ENCODE measurements around the gene OR5M10. TPM values are rescaled to one million over a fixed set of nuclear protein-coding genes. Genes with fewer than 3 reads are reported as not detected.
"Not testable (repeated sequence)": the region's sequence is repeated elsewhere in the genome, so short reads cannot be mapped to it uniquely, and the experiment has no call there.

OR5M10 gene
- polyA plus RNA-seq (2013), result not detected

DNA sequence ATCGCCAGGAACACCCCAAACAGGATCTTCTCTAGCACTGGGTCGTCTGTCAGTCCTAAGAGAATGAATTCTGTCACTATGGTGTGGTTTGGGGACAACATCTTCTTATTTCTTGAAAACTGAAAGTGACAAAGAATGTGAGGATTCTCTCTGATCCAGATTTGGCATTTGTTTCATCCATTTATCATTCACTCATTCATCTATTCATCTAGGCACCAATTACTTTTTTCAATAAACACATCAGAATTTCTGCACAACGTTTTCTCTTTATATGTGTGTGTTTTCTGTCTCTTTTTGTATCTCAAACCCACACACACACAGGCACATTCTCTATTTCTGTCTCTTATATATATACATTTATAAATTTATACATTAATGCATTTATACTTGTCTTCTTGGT, at the start of gene OR5M10:
Gene OR5M10, minus strand, starts transcription at position 101 of the 400 bp plus-strand sequence. Its CDS starts 0 bp downstream, at position 101.
- 92% methylated on average over 2 of the region's 3 CpGs for WGBS (ENCODE audit: insufficient coverage)
- Histone ChIP-seq H3K4me3 (ENCODE audit: control insufficient read depth in 1 of 7, extremely low read depth in 1 of 7, insufficient read depth in 4 of 7, low read depth in 2 of 7, low read length in 6 of 7) (no peak within 1 kb of the TSS), H3K27me3 (replicated peaks in 2 of 5; ENCODE audit: control insufficient read depth in 4 of 5, insufficient read depth in 5 of 5, low read length in 4 of 5) (no peaks in the 10 kb centered on the region), H3K9me3 (ENCODE audit: control extremely low read depth in 1 of 5, control insufficient read depth in 4 of 5, insufficient read depth in 2 of 5, low read depth in 1 of 5, low read length in 4 of 5) (peaks cover 0 to 2% (median 0%) of the 10 kb centered on the region in 5 experiments), H3K36me3 (ENCODE audit: control insufficient read depth in 4 of 4, insufficient read depth in 4 of 4, low read length in 3 of 4) (no peaks in the 10 kb centered on the region), H3K4me1 (ENCODE audit: control extremely low read depth in 1 of 4, control insufficient read depth in 4 of 4, insufficient read depth in 4 of 4, low read length in 3 of 4) (no peaks in the 10 kb centered on the region), H3K27ac (ENCODE audit: insufficient read depth in 1 of 2, low read depth in 1 of 2, low read length in 2 of 2, poor library complexity in 1 of 2, severe bottlenecking in 2 of 2) (no peak within 1 kb of the TSS)
- ChIA-PET CTCF (no interaction called here), POLR2A (no interaction called here)
- no peak for DNase-seq

DNA sequence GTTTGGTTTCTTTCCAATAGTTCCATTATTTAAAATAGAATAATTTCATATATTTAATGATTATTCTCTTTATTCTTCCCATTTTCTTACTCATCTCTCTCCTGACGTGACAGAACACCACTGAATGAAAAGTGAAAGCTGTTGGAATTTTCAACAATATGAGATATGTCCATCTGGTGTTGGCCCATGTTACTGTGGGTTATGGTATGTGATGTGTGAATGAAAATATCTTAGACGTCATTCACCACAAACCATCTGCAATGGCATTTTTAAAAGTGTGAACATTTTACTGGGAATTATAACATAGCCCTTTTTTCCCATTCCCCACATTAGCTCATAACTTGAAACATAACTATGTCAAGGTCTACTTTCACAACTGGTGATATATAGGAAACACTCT, 48.4 kb upstream of the OR5M10 start:
- H3K4me1 ChIP-seq (ENCODE audit: control extremely low read depth in 1 of 4, control insufficient read depth in 4 of 4, insufficient read depth in 4 of 4, low read length in 3 of 4), result no peaks in the 10 kb centered on the region
- H3K36me3 ChIP-seq (ENCODE audit: control insufficient read depth in 4 of 4, insufficient read depth in 4 of 4, low read length in 3 of 4), result no peaks in the 10 kb centered on the region
- no peak overlapping the region for H3K4me3 ChIP-seq (ENCODE audit: control insufficient read depth in 1 of 7, extremely low read depth in 1 of 7, insufficient read depth in 4 of 7, low read depth in 2 of 7, low read length in 6 of 7)
- no CpG with 5 or more reads among the region's 2 CpGs for WGBS (ENCODE audit: insufficient coverage)
- POLR2A ChIA-PET, result no interaction called here
- H3K27ac ChIP-seq (ENCODE audit: insufficient read depth in 1 of 2, low read depth in 1 of 2, low read length in 2 of 2, poor library complexity in 1 of 2, severe bottlenecking in 2 of 2), result no peak overlapping the region
- CTCF ChIA-PET, result no interaction called here
- no peaks in the 10 kb centered on the region for H3K27me3 ChIP-seq (replicated peaks in 2 of 5; ENCODE audit: control insufficient read depth in 4 of 5, insufficient read depth in 5 of 5, low read length in 4 of 5)
- DNase-seq, result no peak
- H3K9me3 ChIP-seq (ENCODE audit: control extremely low read depth in 1 of 5, control insufficient read depth in 4 of 5, insufficient read depth in 2 of 5, low read depth in 1 of 5, low read length in 4 of 5), result no peaks in the 10 kb centered on the region

DNA sequence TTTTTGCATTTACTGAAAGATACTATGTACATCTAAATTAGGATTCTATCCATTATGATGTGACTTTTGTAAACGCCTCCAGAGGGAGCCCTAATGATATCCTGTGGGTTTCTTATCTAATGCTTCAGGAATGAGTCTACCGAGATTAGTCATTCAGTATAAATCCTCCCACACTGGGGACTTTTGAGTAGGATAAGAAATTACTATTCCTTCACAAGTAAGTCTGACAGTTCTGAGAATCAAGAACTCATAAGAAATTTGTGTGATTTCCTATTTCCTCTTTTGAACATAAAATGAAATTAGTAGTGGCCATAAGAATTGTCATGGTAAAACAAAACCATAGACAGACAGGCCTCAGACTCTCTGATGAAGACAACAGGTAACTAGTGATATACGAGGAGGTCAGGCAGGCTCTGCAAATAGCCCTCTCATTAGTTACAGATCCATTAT, 47.2 kb upstream of the OR5M10 start:
- CTCF ChIA-PET, result no interaction called here
- no peaks in the 10 kb centered on the region for H3K36me3 ChIP-seq (ENCODE audit: control insufficient read depth in 4 of 4, insufficient read depth in 4 of 4, low read length in 3 of 4)
- no peaks in the 10 kb centered on the region for H3K4me1 ChIP-seq (ENCODE audit: control extremely low read depth in 1 of 4, control insufficient read depth in 4 of 4, insufficient read depth in 4 of 4, low read length in 3 of 4)
- no peaks in the 10 kb centered on the region for H3K9me3 ChIP-seq (ENCODE audit: control extremely low read depth in 1 of 5, control insufficient read depth in 4 of 5, insufficient read depth in 2 of 5, low read depth in 1 of 5, low read length in 4 of 5)
- 33% methylated on average over 1 of the region's 3 CpGs for WGBS (ENCODE audit: insufficient coverage)
- H3K27ac ChIP-seq (ENCODE audit: insufficient read depth in 1 of 2, low read depth in 1 of 2, low read length in 2 of 2, poor library complexity in 1 of 2, severe bottlenecking in 2 of 2), result no peak overlapping the region
- H3K27me3 ChIP-seq (replicated peaks in 2 of 5; ENCODE audit: control insufficient read depth in 4 of 5, insufficient read depth in 5 of 5, low read length in 4 of 5), result no peaks in the 10 kb centered on the region
- POLR2A ChIA-PET, result no interaction called here
- no peak overlapping the region for H3K4me3 ChIP-seq (ENCODE audit: control insufficient read depth in 1 of 7, extremely low read depth in 1 of 7, insufficient read depth in 4 of 7, low read depth in 2 of 7, low read length in 6 of 7)
- DNase-seq, result peak; percentile 6 to 31 (median 30)

DNA sequence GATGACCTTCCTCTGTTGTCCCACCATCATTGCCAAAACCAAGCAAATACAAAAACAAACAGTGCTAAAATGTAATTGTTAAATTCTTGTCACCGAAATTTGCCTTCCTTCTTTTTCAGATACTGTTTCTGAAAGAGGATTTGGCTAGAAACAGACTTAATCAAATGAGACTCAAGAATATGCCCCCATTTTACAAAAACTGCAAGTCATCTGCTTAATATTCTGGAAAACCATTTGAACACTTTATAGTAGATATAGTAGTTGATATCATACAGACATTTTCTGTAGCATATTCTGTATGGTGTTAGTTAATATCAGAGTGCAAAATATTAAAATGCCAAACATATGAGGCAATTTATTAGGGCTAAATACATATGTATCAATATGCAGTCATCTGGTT, 33.7 kb upstream of the OR5M10 start:
- Histone ChIP-seq H3K27me3 (replicated peaks in 2 of 5; ENCODE audit: control insufficient read depth in 4 of 5, insufficient read depth in 5 of 5, low read length in 4 of 5) (no peaks in the 10 kb centered on the region), H3K27ac (ENCODE audit: insufficient read depth in 1 of 2, low read depth in 1 of 2, low read length in 2 of 2, poor library complexity in 1 of 2, severe bottlenecking in 2 of 2) (no peak overlapping the region), H3K4me3 (ENCODE audit: control insufficient read depth in 1 of 7, extremely low read depth in 1 of 7, insufficient read depth in 4 of 7, low read depth in 2 of 7, low read length in 6 of 7) (no peak overlapping the region), H3K9me3 (ENCODE audit: control extremely low read depth in 1 of 5, control insufficient read depth in 4 of 5, insufficient read depth in 2 of 5, low read depth in 1 of 5, low read length in 4 of 5) (no peaks in the 10 kb centered on the region), H3K4me1 (ENCODE audit: control extremely low read depth in 1 of 4, control insufficient read depth in 4 of 4, insufficient read depth in 4 of 4, low read length in 3 of 4) (no peaks in the 10 kb centered on the region), H3K36me3 (ENCODE audit: control insufficient read depth in 4 of 4, insufficient read depth in 4 of 4, low read length in 3 of 4) (no peaks in the 10 kb centered on the region)
- DNase-seq, result no peak
- WGBS (ENCODE audit: insufficient coverage), result no CpG with 5 or more reads among the region's 1 CpG
- ChIA-PET POLR2A (no interaction called here), CTCF (no interaction called here)

DNA sequence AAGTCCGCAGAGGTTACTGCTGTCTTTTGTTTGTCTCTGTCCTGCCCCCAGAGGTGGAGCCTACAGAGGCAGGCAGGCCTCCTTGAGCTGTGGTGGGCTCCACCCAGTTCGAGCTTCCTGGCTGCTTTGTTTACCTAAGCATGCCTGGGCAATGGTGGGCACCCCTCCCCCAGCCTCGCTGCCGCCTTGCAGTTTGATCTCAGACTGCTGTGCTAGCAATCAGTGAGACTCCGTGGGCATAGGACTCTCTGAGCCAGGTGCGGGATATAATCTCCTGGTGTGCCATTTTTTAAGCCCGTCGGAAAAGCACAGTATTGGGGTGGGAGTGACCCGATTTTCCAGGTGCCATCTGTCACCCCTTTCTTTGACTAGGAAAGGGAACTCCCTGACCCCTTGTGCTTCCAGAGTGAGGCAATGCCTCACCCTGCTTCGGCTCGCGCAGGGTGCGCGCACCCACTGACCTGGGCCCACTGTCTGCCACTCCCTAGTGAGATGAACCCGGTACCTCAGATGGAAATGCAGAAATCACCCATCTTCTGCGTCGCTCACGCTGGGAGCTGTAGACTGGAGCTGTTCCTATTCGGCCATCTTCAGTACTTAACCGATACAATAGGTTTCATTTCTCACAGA, 14.7 kb upstream of the OR5M10 start:
- H3K27me3 ChIP-seq (replicated peaks in 2 of 5; ENCODE audit: control insufficient read depth in 4 of 5, insufficient read depth in 5 of 5, low read length in 4 of 5); H3K36me3 ChIP-seq (ENCODE audit: control insufficient read depth in 4 of 4, insufficient read depth in 4 of 4, low read length in 3 of 4); POLR2A ChIA-PET; H3K9me3 ChIP-seq (ENCODE audit: control extremely low read depth in 1 of 5, control insufficient read depth in 4 of 5, insufficient read depth in 2 of 5, low read depth in 1 of 5, low read length in 4 of 5); DNase-seq; H3K4me3 ChIP-seq (ENCODE audit: control insufficient read depth in 1 of 7, extremely low read depth in 1 of 7, insufficient read depth in 4 of 7, low read depth in 2 of 7, low read length in 6 of 7); CTCF ChIA-PET; H3K4me1 ChIP-seq (ENCODE audit: control extremely low read depth in 1 of 4, control insufficient read depth in 4 of 4, insufficient read depth in 4 of 4, low read length in 3 of 4); H3K27ac ChIP-seq (ENCODE audit: insufficient read depth in 1 of 2, low read depth in 1 of 2, low read length in 2 of 2, poor library complexity in 1 of 2, severe bottlenecking in 2 of 2): not testable (repeated sequence)
- WGBS (ENCODE audit: insufficient coverage), result 98% methylated on average over 5 of the region's 20 CpGs

DNA sequence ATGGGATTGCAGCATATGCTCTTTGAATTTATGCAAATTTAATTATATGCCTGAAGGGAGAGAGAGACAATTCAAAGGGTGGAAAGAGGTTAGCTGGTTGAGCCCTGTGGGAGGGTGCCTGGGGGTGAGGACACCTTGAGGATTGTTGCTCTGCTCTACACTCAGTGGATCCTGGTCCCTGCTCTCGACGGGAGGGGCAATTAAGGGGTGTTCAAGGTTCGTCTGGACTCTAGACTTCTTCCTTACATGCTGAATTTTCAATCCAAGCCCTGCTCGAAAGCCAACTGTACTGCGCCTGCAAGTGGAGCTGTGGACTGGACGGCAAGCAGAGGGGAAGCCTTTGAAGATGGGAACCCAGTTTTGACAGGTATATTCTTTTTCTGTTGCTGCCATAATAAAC, 18.9 kb downstream of the OR5M10 start:
- H3K36me3 ChIP-seq (ENCODE audit: control insufficient read depth in 4 of 4, insufficient read depth in 4 of 4, low read length in 3 of 4), result no peaks in the 10 kb centered on the region
- no peak for DNase-seq
- peaks cover 0 to 2% (median 0%) of the 10 kb centered on the region in 5 experiments for H3K9me3 ChIP-seq (ENCODE audit: control extremely low read depth in 1 of 5, control insufficient read depth in 4 of 5, insufficient read depth in 2 of 5, low read depth in 1 of 5, low read length in 4 of 5)
- CTCF ChIA-PET, result no interaction called here
- no peaks in the 10 kb centered on the region for H3K4me1 ChIP-seq (ENCODE audit: control extremely low read depth in 1 of 4, control insufficient read depth in 4 of 4, insufficient read depth in 4 of 4, low read length in 3 of 4)
- POLR2A ChIA-PET, result no interaction called here
- 74% methylated on average over 6 of the region's 6 CpGs for WGBS (ENCODE audit: insufficient coverage)
- no peak overlapping the region for H3K27ac ChIP-seq (ENCODE audit: insufficient read depth in 1 of 2, low read depth in 1 of 2, low read length in 2 of 2, poor library complexity in 1 of 2, severe bottlenecking in 2 of 2)
- no peak overlapping the region for H3K4me3 ChIP-seq (ENCODE audit: control insufficient read depth in 1 of 7, extremely low read depth in 1 of 7, insufficient read depth in 4 of 7, low read depth in 2 of 7, low read length in 6 of 7)
- H3K27me3 ChIP-seq (replicated peaks in 2 of 5; ENCODE audit: control insufficient read depth in 4 of 5, insufficient read depth in 5 of 5, low read length in 4 of 5), result no peaks in the 10 kb centered on the region

DNA sequence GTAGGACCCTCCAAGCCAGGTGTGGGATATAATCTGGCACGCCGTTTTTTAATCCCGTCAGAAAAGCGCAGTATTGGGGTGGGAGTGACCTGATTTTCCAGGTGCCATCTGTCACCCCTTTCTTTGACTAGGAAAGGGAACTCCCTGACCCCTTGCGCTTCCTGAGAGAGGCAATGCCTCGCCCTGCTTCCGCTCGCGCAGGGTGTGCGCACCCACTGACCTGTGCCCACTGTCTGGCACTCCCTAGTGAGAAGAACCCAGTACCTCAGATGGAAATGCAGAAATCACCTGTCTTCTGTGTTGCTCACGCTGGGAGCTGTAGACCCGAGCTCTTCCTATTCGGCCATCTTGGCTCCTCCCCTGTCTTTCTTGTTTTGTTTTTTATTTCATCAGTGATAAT, 22.8 kb downstream of the OR5M10 start:
- H3K36me3 ChIP-seq (ENCODE audit: control insufficient read depth in 4 of 4, insufficient read depth in 4 of 4, low read length in 3 of 4); H3K27ac ChIP-seq (ENCODE audit: insufficient read depth in 1 of 2, low read depth in 1 of 2, low read length in 2 of 2, poor library complexity in 1 of 2, severe bottlenecking in 2 of 2); H3K27me3 ChIP-seq (replicated peaks in 2 of 5; ENCODE audit: control insufficient read depth in 4 of 5, insufficient read depth in 5 of 5, low read length in 4 of 5); H3K9me3 ChIP-seq (ENCODE audit: control extremely low read depth in 1 of 5, control insufficient read depth in 4 of 5, insufficient read depth in 2 of 5, low read depth in 1 of 5, low read length in 4 of 5); CTCF ChIA-PET; H3K4me3 ChIP-seq (ENCODE audit: control insufficient read depth in 1 of 7, extremely low read depth in 1 of 7, insufficient read depth in 4 of 7, low read depth in 2 of 7, low read length in 6 of 7); POLR2A ChIA-PET; DNase-seq; H3K4me1 ChIP-seq (ENCODE audit: control extremely low read depth in 1 of 4, control insufficient read depth in 4 of 4, insufficient read depth in 4 of 4, low read length in 3 of 4): not testable (repeated sequence)
- 100% methylated on average over 5 of the region's 13 CpGs for WGBS (ENCODE audit: insufficient coverage)

Data from common myeloid progenitor, CD34-positive (primary cell).